ENCODE results near the gene SATB2. TPM values are rescaled to one million over a fixed set of nuclear protein-coding genes. Genes with fewer than 3 reads are reported as not detected.

SATB2 gene
- total RNA-seq, 1 experiment from 2014 or later, result 11.2 TPM

GRCh38 chr2:199419428-199419827 is 38.3 kb downstream of the SATB2 start:
- no TSS peak for BruUV-seq (replicated peaks)
- Mint-ChIP-seq H3K27me3 (ENCODE audit: unreplicated experiment) (no peaks in the 10 kb centered on the region), H3K9me3 (ENCODE audit: low read depth, unreplicated experiment) (no peaks in the 10 kb centered on the region), H3K36me3 (ENCODE audit: insufficient read depth, unreplicated experiment) (no peaks in the 10 kb centered on the region), H3K27ac (ENCODE audit: unreplicated experiment) (no peak overlapping the region), H3K4me3 (ENCODE audit: low read depth, unreplicated experiment) (no peak overlapping the region), H3K4me1 (ENCODE audit: low read depth, unreplicated experiment) (no peaks in the 10 kb centered on the region)
- intact Hi-C loops (cut with micrococcal nuclease; ENCODE audit: unreplicated experiment), result no loop called here
- no peak for TF ChIP-seq CTCF (IDR thresholded peaks at IDR 0.05; ENCODE audit: unreplicated experiment)
- CTCF ChIA-PET, result no interaction called here
- no peak for DNase-seq

- H3K36me3 Mint-ChIP-seq (ENCODE audit: insufficient read depth, unreplicated experiment), result no peaks in the 10 kb centered on the region
- TF ChIP-seq CTCF (IDR thresholded peaks at IDR 0.05; ENCODE audit: unreplicated experiment), result no peak
- intact Hi-C loops (cut with micrococcal nuclease; ENCODE audit: unreplicated experiment), result no loop called here
- CTCF ChIA-PET, result no interaction called here
- no peak overlapping the region for H3K4me3 Mint-ChIP-seq (ENCODE audit: low read depth, unreplicated experiment)
- no peaks in the 10 kb centered on the region for H3K9me3 Mint-ChIP-seq (ENCODE audit: low read depth, unreplicated experiment)
- no peaks in the 10 kb centered on the region for H3K4me1 Mint-ChIP-seq (ENCODE audit: low read depth, unreplicated experiment)
- no peak overlapping the region for H3K27ac Mint-ChIP-seq (ENCODE audit: unreplicated experiment)
- H3K27me3 Mint-ChIP-seq (ENCODE audit: unreplicated experiment), result no peaks in the 10 kb centered on the region
- no peak for DNase-seq
- no TSS peak for BruUV-seq (replicated peaks)
These were observed 43.3 kb downstream of the SATB2 start for GRCh38 chr2:199414465-199414864.

GRCh38 chr2:199414001-199414400 is 43.7 kb downstream of the SATB2 start:
- TF ChIP-seq CTCF (IDR thresholded peaks at IDR 0.05; ENCODE audit: unreplicated experiment), result no peak
- H3K9me3 Mint-ChIP-seq (ENCODE audit: low read depth, unreplicated experiment), result no peaks in the 10 kb centered on the region
- H3K27ac Mint-ChIP-seq (ENCODE audit: unreplicated experiment), result no peak overlapping the region
- CTCF ChIA-PET, result no interaction called here
- H3K4me1 Mint-ChIP-seq (ENCODE audit: low read depth, unreplicated experiment), result no peaks in the 10 kb centered on the region
- BruUV-seq (replicated peaks), result no TSS peak
- no peak for DNase-seq
- no peaks in the 10 kb centered on the region for H3K27me3 Mint-ChIP-seq (ENCODE audit: unreplicated experiment)
- H3K4me3 Mint-ChIP-seq (ENCODE audit: low read depth, unreplicated experiment), result no peak overlapping the region
- intact Hi-C loops (cut with micrococcal nuclease; ENCODE audit: unreplicated experiment), result no loop called here
- H3K36me3 Mint-ChIP-seq (ENCODE audit: insufficient read depth, unreplicated experiment), result no peaks in the 10 kb centered on the region

DNA sequence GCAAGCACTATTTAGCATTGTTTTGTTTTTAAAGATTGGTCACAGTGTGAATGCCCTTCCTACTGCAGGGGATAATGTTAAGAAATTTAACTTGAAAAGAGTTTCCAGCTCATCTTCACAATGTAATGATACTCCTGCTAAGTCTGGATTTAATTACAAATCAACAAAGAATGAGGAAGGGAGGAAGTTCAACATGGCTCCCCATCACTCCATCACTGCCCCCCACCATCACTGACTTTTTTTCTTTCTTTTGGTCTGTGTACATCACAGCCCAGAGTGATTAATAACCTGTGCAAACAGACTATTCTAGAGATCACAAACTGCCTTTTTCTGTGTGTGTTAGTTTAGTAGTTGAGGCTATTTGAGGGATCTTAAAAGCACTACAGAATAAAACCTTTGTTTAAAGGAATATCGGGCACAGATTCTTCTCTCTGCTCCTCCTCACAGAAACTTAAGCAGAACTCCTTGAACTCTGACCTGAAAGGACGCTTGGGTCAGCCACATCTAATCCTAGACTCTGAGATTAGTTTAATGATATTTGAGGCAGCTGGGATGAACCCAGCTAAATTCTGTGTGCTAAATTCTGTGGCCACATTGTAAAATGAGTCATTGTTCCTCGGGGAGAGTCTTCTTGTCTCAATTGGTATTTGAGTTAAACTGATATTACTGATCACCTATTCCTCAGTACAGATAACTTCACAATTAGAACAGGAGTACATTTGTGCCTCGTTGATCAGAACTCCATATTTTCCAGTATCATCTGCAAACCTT is 47.8 kb downstream of the SATB2 start:
- CTCF ChIA-PET, result interaction anchor here (0.5 kb wide), 1 partner anchor 162 kb away, joined by 4 read pairs; no protein-coding TSS in a partner anchor
- no peak for DNase-seq
- BruUV-seq (replicated peaks), result no TSS peak
- intact Hi-C loops (cut with micrococcal nuclease; ENCODE audit: unreplicated experiment), result no loop called here
- no peak for TF ChIP-seq CTCF (IDR thresholded peaks at IDR 0.05; ENCODE audit: unreplicated experiment)
- no peaks in the 10 kb centered on the region for H3K27me3 Mint-ChIP-seq (ENCODE audit: unreplicated experiment)
- H3K4me1 Mint-ChIP-seq (ENCODE audit: low read depth, unreplicated experiment), result no peaks in the 10 kb centered on the region
- H3K27ac Mint-ChIP-seq (ENCODE audit: unreplicated experiment), result no peak overlapping the region
- H3K36me3 Mint-ChIP-seq (ENCODE audit: insufficient read depth, unreplicated experiment), result no peaks in the 10 kb centered on the region
- H3K9me3 Mint-ChIP-seq (ENCODE audit: low read depth, unreplicated experiment), result no peaks in the 10 kb centered on the region
- no peak overlapping the region for H3K4me3 Mint-ChIP-seq (ENCODE audit: low read depth, unreplicated experiment)

Data from Calu3 (cell line).